GM12878 (cell line): ENCODE data around the gene DNAJC11. TPM values are rescaled to one million over a fixed set of nuclear protein-coding genes. Genes with fewer than 3 reads are reported as not detected.

Source experiments
- ATF3 ChIP-seq: IDR thresholded peaks from 2 replicates; pipeline ENCODE4 v1.6.1; 2011; ENCODE audit warnings: low read depth, mild to moderate bottlenecking, low read length, moderate library complexity, borderline replicate concordance; ENCODE audit errors: extremely low read depth
- CBX3 ChIP-seq: fragments of 200-600 bp; sonication (generic); IDR thresholded peaks from 2 replicates; pipeline ENCODE4 v1.6.1; 2016; ENCODE audit warnings: low read depth, borderline replicate concordance
- CEBPB ChIP-seq, 2 experiments: fragments of 150-350 bp in 1 of 2; IDR thresholded peaks; 2 replicates each; pipeline ENCODE4 v1.6.1; 2012 to 2014; ENCODE audit warnings: low read depth in 2 of 2, low read length in 2 of 2, borderline replicate concordance in 1 of 2, inconsistent platforms in 1 of 2
- CEBPZ ChIP-seq: fragments of 150-350 bp; IDR thresholded peaks from 2 replicates; pipeline ENCODE4 v1.6.1; 2016; ENCODE audit warnings: low read depth, low read length
- CHD4 ChIP-seq: fragments of 200-600 bp; sonication (generic); IDR thresholded peaks from 2 replicates; pipeline ENCODE4 v1.6.1; 2016; ENCODE audit warnings: mild to moderate bottlenecking
- CREB1 ChIP-seq: IDR thresholded peaks from 2 replicates; pipeline ENCODE4 v1.6.1; 2012; ENCODE audit warnings: low read depth, mild to moderate bottlenecking, inconsistent platforms
- E2F4 ChIP-seq: IDR thresholded peaks from 2 replicates; pipeline ENCODE4 v1.6.1; 2012; ENCODE audit warnings: low read depth, low read length, improper control_type of control experiment
- EED ChIP-seq: sonication (generic); IDR thresholded peaks from 2 replicates; pipeline ENCODE4 v1.6.1; 2016; ENCODE audit warnings: antibody characterized with exemption, low read depth
- EP300 ChIP-seq, 2 experiments: fragments of 150-350 bp in 1 of 2; IDR thresholded peaks; 2 replicates each; pipeline ENCODE4 v1.6.1; 2011 to 2012; ENCODE audit warnings: low read depth in 2 of 2, low read length in 2 of 2, borderline replicate concordance in 1 of 2, improper control_type of control experiment in 1 of 2, inconsistent platforms in 1 of 2; ENCODE audit not compliant: control insufficient read depth in 1 of 2
- EZH2 ChIP-seq: IDR thresholded peaks from 2 replicates; pipeline ENCODE4 v1.6.1; 2012; ENCODE audit warnings: low read depth, mild to moderate bottlenecking, control low read depth, inconsistent platforms, low read length, borderline replicate concordance; ENCODE audit not compliant: control insufficient read depth
- FOXK2 ChIP-seq: fragments of 450-650 bp; IDR thresholded peaks from 2 replicates; pipeline ENCODE4 v1.6.1; 2017; ENCODE audit warnings: mild to moderate bottlenecking, moderate library complexity
- GATAD2B ChIP-seq: fragments of 450-650 bp; conservative IDR thresholded peaks from 2 replicates; pipeline ENCODE4 v1.6.1; 2017; ENCODE audit warnings: low read depth, mild to moderate bottlenecking, moderate library complexity
- MEF2A ChIP-seq: IDR thresholded peaks from 2 replicates; pipeline ENCODE4 v1.6.1; 2011; ENCODE audit warnings: low read depth, mild to moderate bottlenecking, low read length, moderate library complexity; ENCODE audit not compliant: insufficient read depth
- MTA3 ChIP-seq: IDR thresholded peaks from 2 replicates; pipeline ENCODE4 v1.6.1; 2012; ENCODE audit warnings: low read length, inconsistent platforms, borderline replicate concordance
- NBN ChIP-seq: fragments of 450-650 bp; IDR thresholded peaks from 2 replicates; pipeline ENCODE4 v1.6.1; 2016
- NKRF ChIP-seq: fragments of 450-650 bp; conservative IDR thresholded peaks from 2 replicates; pipeline ENCODE4 v1.6.1; 2017; ENCODE audit warnings: mild to moderate bottlenecking, moderate library complexity
- NR2C1 ChIP-seq: fragments of 450-650 bp; IDR thresholded peaks from 2 replicates; pipeline ENCODE4 v1.6.1; 2017; ENCODE audit warnings: antibody characterized with exemption, mild to moderate bottlenecking, moderate library complexity
- NR2F1 ChIP-seq: fragments of 450-650 bp; conservative IDR thresholded peaks from 2 replicates; pipeline ENCODE4 v1.6.1; 2017; ENCODE audit warnings: mild to moderate bottlenecking
- POLR2AphosphoS2 ChIP-seq: IDR thresholded peaks from 2 replicates; pipeline ENCODE4 v1.6.1; 2011; ENCODE audit warnings: low read depth, mild to moderate bottlenecking, low read length, improper control_type of control experiment, moderate library complexity
- RCOR1 ChIP-seq: conservative IDR thresholded peaks from 2 replicates; pipeline ENCODE4 v1.6.1; 2012; ENCODE audit warnings: low read depth, low read length, improper control_type of control experiment
- SREBF1 ChIP-seq: IDR thresholded peaks from 2 replicates; pipeline ENCODE4 v1.6.1; 2012; ENCODE audit warnings: mild to moderate bottlenecking, low read length
- TCF3 ChIP-seq: IDR thresholded peaks from 2 replicates; pipeline ENCODE4 v1.6.1; 2012; ENCODE audit warnings: low read depth, mild to moderate bottlenecking, low read length, borderline replicate concordance; ENCODE audit not compliant: insufficient read depth
- ZBED1 ChIP-seq: IDR thresholded peaks from 2 replicates; pipeline ENCODE4 v1.6.1; 2016; ENCODE audit warnings: borderline replicate concordance
- polyA plus RNA-seq, 11 experiments: library from polyadenylated mRNA; depleted of rRNA in 4 of 11; unstranded in 6 of 11; stranded (reverse) in 5 of 11; fragments of >200 nt; fragmentation: Nextera tagmentation in 4 of 11; fragmentation: Illumina TruSeq in 1 of 11; extraction: Ambion mirVana in 4 of 11; extraction: Trizol in 1 of 11; gene quantifications; 1 replicate in 1 of 11; 2 replicates in 10 of 11; pipeline versions ENCODE4 v1.2.1 to v1.2.3, GENCODE V29; 2011 to 2016; ENCODE audit warnings: inconsistent platforms in 2 of 11, missing spikeins in 2 of 11, low read depth in 1 of 11
- total RNA-seq, 4 experiments: library from RNA; depleted of rRNA in 3 of 4; stranded (reverse); fragments of >200 nt in 3 of 4; fragmentation: Illumina TruSeq in 1 of 4; extraction: Trizol in 1 of 4; gene quantifications; 2 replicates each; pipeline versions ENCODE4 v1.2.1 to v1.2.3, GENCODE V29; 2013 to 2021

Gene DNAJC11
- total and polyA plus RNA-seq, 10 of the 15 experiments (the other 5 are each of a cell fraction or from before 2014, with no cell fraction given), result 5.0 to 58.8 (median 39.5) TPM

- TF ChIP-seq EP300 (IDR thresholded peaks at IDR 0.05; ENCODE audit: borderline replicate concordance in 1 of 2, control insufficient read depth in 1 of 2, low read depth in 2 of 2, low read length in 2 of 2) (no peak; a peak in 1 of 4 replicates), NKRF (peak; percentile 69), FOXK2 (no peak), TCF3 (0 out of 2 replicates have a peak, but pooled peaks have one; percentile 25), CEBPB (IDR thresholded peaks at IDR 0.05; ENCODE audit: borderline replicate concordance in 1 of 2, low read depth in 2 of 2, low read length in 2 of 2) (no peak), EED (no peak), ZBED1 (no peak), CBX3 (no peak), GATAD2B (0 out of 2 replicates have a peak, but pooled peaks have one; percentile 19), MEF2A (no peak), RCOR1 (no peak), POLR2AphosphoS2 (no peak), E2F4 (0 out of 2 replicates have a peak, but pooled peaks have one; percentile 21), SREBF1 (peak; percentile 85), CEBPZ (no peak), ATF3 (no peak), MTA3 (no peak), NR2C1 (peak; percentile 78), EZH2 (no peak), CHD4 (no peak), CREB1 (peak; percentile 78), NBN (no peak), NR2F1 (no peak)
Measured at GRCh38 chr1:6613361-6614018, 88.1 kb downstream of the DNAJC11 start, which contains the start of gene PHF13 (continued).
